ENCODE results near the gene SORBS1. TPM values are rescaled to one million over a fixed set of nuclear protein-coding genes. Genes with fewer than 3 reads are reported as not detected.

SORBS1 gene
- total RNA-seq, 1 donor from 2014 or later = 5.1 TPM

GRCh38 chr10:95364342-95364741 lies 196.8 kb downstream of the SORBS1 start:
- H3K4me3 Mint-ChIP-seq (ENCODE audit: unreplicated experiment) = no peak overlapping the region
- Histone ChIP-seq H4K20me1 (ENCODE audit: insufficient read depth, low read length) (no peaks in the 10 kb centered on the region), H3K9me3 (ENCODE audit: insufficient read depth, low read depth, low read length) (no peaks in the 10 kb centered on the region), H3K4me1 (ENCODE audit: insufficient read depth, low read length) (no peaks in the 10 kb centered on the region), H3K4me3 (ENCODE audit: insufficient read depth, low read depth, low read length) (no peak overlapping the region), H3K79me2 (ENCODE audit: insufficient read depth, low read length) (no peaks in the 10 kb centered on the region), H3K4me2 (ENCODE audit: low read length) (no peak overlapping the region), H3K9ac (ENCODE audit: low read length) (no peak overlapping the region), H3K27ac (ENCODE audit: low read depth, low read length) (no peak overlapping the region), H3K27me3 (ENCODE audit: insufficient read depth, low read length) (peaks cover 3% of the 10 kb centered on the region), H3K36me3 (ENCODE audit: insufficient read depth, low read length) (no peaks in the 10 kb centered on the region), H2AFZ (ENCODE audit: low read depth, low read length) (no peak overlapping the region)
- TF ChIP-seq CTCF (IDR thresholded peaks at IDR 0.05; ENCODE audit: insufficient read depth, low read depth, low read length) = no peak
- FAIRE-seq = no peak
- H3K9me3 Mint-ChIP-seq (ENCODE audit: unreplicated experiment) = no peaks in the 10 kb centered on the region
- no peak overlapping the region for H3K27ac Mint-ChIP-seq (ENCODE audit: unreplicated experiment)
- peaks cover 7% of the 10 kb centered on the region for H3K27me3 Mint-ChIP-seq (ENCODE audit: low read depth, unreplicated experiment)
- no peak for DNase-seq (ENCODE audit: low read depth)
- H3K4me1 Mint-ChIP-seq (ENCODE audit: low read depth, unreplicated experiment) = peaks cover 8% of the 10 kb centered on the region
- no peaks in the 10 kb centered on the region for H3K36me3 Mint-ChIP-seq (ENCODE audit: low read depth, unreplicated experiment)

GRCh38 chr10:95363303-95363912 lies 197.8 kb downstream of the SORBS1 start:
- no peak overlapping the region for H3K27ac Mint-ChIP-seq (ENCODE audit: unreplicated experiment)
- no peak overlapping the region for H3K4me3 Mint-ChIP-seq (ENCODE audit: unreplicated experiment)
- Histone ChIP-seq H3K4me3 (ENCODE audit: insufficient read depth, low read depth, low read length) (no peak overlapping the region), H3K4me2 (ENCODE audit: low read length) (no peak overlapping the region), H3K4me1 (ENCODE audit: insufficient read depth, low read length) (no peaks in the 10 kb centered on the region), H3K9me3 (ENCODE audit: insufficient read depth, low read depth, low read length) (no peaks in the 10 kb centered on the region), H3K9ac (ENCODE audit: low read length) (no peak overlapping the region), H3K27ac (ENCODE audit: low read depth, low read length) (no peak overlapping the region), H3K79me2 (ENCODE audit: insufficient read depth, low read length) (no peaks in the 10 kb centered on the region), H2AFZ (ENCODE audit: low read depth, low read length) (no peak overlapping the region), H4K20me1 (ENCODE audit: insufficient read depth, low read length) (no peaks in the 10 kb centered on the region), H3K36me3 (ENCODE audit: insufficient read depth, low read length) (no peaks in the 10 kb centered on the region), H3K27me3 (ENCODE audit: insufficient read depth, low read length) (no peaks in the 10 kb centered on the region)
- no peak for TF ChIP-seq EZH2 (IDR thresholded peaks at IDR 0.05; ENCODE audit: insufficient read depth, low read length)
- peak; percentile 90 for TF ChIP-seq CTCF (IDR thresholded peaks at IDR 0.05; ENCODE audit: insufficient read depth, low read depth, low read length)
- H3K9me3 Mint-ChIP-seq (ENCODE audit: unreplicated experiment) = no peaks in the 10 kb centered on the region
- H3K4me1 Mint-ChIP-seq (ENCODE audit: low read depth, unreplicated experiment) = peaks cover 14% of the 10 kb centered on the region
- no peaks in the 10 kb centered on the region for H3K27me3 Mint-ChIP-seq (ENCODE audit: low read depth, unreplicated experiment)
- peak; percentile 36 for DNase-seq (ENCODE audit: low read depth)
- no peaks in the 10 kb centered on the region for H3K36me3 Mint-ChIP-seq (ENCODE audit: low read depth, unreplicated experiment)
- peak; percentile 76 for FAIRE-seq

GRCh38 chr10:95360122-95360714 lies 201.0 kb downstream of the SORBS1 start:
- DNase-seq (ENCODE audit: low read depth) (no peak), FAIRE-seq (no peak)
- no peak overlapping the region for H3K9ac ChIP-seq (ENCODE audit: low read length)
- H3K27ac ChIP-seq (ENCODE audit: low read depth, low read length) = no peak overlapping the region
- Mint-ChIP-seq H3K36me3 (ENCODE audit: low read depth, unreplicated experiment) (peaks cover 2% of the 10 kb centered on the region), H3K27me3 (ENCODE audit: low read depth, unreplicated experiment) (no peaks in the 10 kb centered on the region), H3K4me1 (ENCODE audit: low read depth, unreplicated experiment) (peaks cover 18% of the 10 kb centered on the region), H3K9me3 (ENCODE audit: unreplicated experiment) (no peaks in the 10 kb centered on the region), H3K4me3 (ENCODE audit: unreplicated experiment) (no peak overlapping the region), H3K27ac (ENCODE audit: unreplicated experiment) (no peak overlapping the region)
- H3K79me2 ChIP-seq (ENCODE audit: insufficient read depth, low read length) = no peaks in the 10 kb centered on the region
- no peaks in the 10 kb centered on the region for H3K36me3 ChIP-seq (ENCODE audit: insufficient read depth, low read length)
- H3K27me3 ChIP-seq (ENCODE audit: insufficient read depth, low read length) = no peaks in the 10 kb centered on the region
- H4K20me1 ChIP-seq (ENCODE audit: insufficient read depth, low read length) = no peaks in the 10 kb centered on the region
- no peaks in the 10 kb centered on the region for H3K4me1 ChIP-seq (ENCODE audit: insufficient read depth, low read length)
- TF ChIP-seq EZH2 (IDR thresholded peaks at IDR 0.05; ENCODE audit: insufficient read depth, low read length) (no peak), CTCF (IDR thresholded peaks at IDR 0.05; ENCODE audit: insufficient read depth, low read depth, low read length) (no peak)
- no peak overlapping the region for H2AFZ ChIP-seq (ENCODE audit: low read depth, low read length)
- H3K9me3 ChIP-seq (ENCODE audit: insufficient read depth, low read depth, low read length) = no peaks in the 10 kb centered on the region
- no peak overlapping the region for H3K4me2 ChIP-seq (ENCODE audit: low read length)
- no peak overlapping the region for H3K4me3 ChIP-seq (ENCODE audit: insufficient read depth, low read depth, low read length)

Data from astrocyte (in vitro differentiated cells and primary cell).